ENCODE data around the gene ZNF439.
"Not testable (repeated sequence)": the region's sequence is repeated elsewhere in the genome, so short reads cannot be mapped to it uniquely, and the experiment has no call there.

ZNF439 gene

DNA sequence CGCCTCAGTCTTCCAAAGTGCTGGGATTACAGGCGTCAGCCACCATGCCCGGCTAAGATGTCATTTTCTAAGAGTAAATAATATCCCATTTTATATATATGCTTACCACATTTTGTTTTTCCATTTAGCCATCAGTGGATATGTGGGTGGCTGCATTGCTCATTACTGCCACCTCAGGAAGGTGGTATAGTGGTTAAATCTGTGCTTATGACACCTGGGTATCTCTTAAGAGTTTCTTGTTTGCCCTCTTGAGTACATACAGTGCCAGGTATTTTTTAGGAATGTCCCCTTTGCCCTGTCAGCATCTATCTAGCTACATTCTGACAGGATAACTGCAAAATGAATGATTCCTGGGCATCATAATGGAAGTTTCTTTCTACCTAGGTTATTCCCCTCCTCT lies 53.7 kb downstream of the ZNF439 start:
- POLR2A ChIA-PET: no interaction called here
- Histone ChIP-seq H3K27ac (ENCODE audit: insufficient read depth in 1 of 2, low read depth in 1 of 2, low read length in 2 of 2, poor library complexity in 1 of 2, severe bottlenecking in 2 of 2) (no peak overlapping the region), H3K4me1 (ENCODE audit: control extremely low read depth in 1 of 4, control insufficient read depth in 4 of 4, insufficient read depth in 4 of 4, low read length in 3 of 4) (no peaks in the 10 kb centered on the region), H3K4me3 (ENCODE audit: control insufficient read depth in 1 of 7, extremely low read depth in 1 of 7, insufficient read depth in 4 of 7, low read depth in 2 of 7, low read length in 6 of 7) (peak overlapping the region in 1 of 7 experiments; percentile 0), H3K27me3 (replicated peaks in 2 of 5; ENCODE audit: control insufficient read depth in 4 of 5, insufficient read depth in 5 of 5, low read length in 4 of 5) (no peaks in the 10 kb centered on the region), H3K9me3 (ENCODE audit: control extremely low read depth in 1 of 5, control insufficient read depth in 4 of 5, insufficient read depth in 2 of 5, low read depth in 1 of 5, low read length in 4 of 5) (peaks cover 11 to 79% (median 61%) of the 10 kb centered on the region in 5 experiments), H3K36me3 (ENCODE audit: control insufficient read depth in 4 of 4, insufficient read depth in 4 of 4, low read length in 3 of 4) (peaks cover 12 to 63% (median 25%) of the 10 kb centered on the region in 4 experiments)
- WGBS (ENCODE audit: insufficient coverage): no CpG with 5 or more reads among the region's 3 CpGs
- CTCF ChIA-PET: no interaction called here
- DNase-seq: no peak

DNA sequence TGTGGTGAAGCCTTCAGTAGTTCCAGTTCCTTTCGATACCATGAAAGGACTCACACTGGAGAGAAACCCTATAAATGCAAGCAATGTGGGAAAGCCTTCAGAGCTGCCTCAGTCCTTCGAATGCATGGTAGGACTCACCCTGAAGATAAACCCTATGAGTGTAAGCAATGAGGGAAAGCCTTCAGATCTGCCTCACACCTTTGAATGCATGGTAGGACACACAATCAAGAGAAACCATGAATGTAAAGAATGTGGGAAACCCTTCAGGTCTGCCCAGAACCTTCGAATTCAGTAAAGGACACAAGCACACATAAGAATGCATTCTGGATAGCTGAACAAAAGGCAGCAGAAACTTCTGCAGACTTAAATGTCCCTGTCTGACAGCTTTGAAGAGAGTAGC lies 57.4 kb downstream of the ZNF439 start:
- Histone ChIP-seq H3K27me3 (replicated peaks in 2 of 5; ENCODE audit: control insufficient read depth in 4 of 5, insufficient read depth in 5 of 5, low read length in 4 of 5) (no peaks in the 10 kb centered on the region), H3K4me1 (ENCODE audit: control extremely low read depth in 1 of 4, control insufficient read depth in 4 of 4, insufficient read depth in 4 of 4, low read length in 3 of 4) (no peaks in the 10 kb centered on the region), H3K9me3 (ENCODE audit: control extremely low read depth in 1 of 5, control insufficient read depth in 4 of 5, insufficient read depth in 2 of 5, low read depth in 1 of 5, low read length in 4 of 5) (peaks cover 7 to 58% (median 48%) of the 10 kb centered on the region in 5 experiments), H3K27ac (ENCODE audit: insufficient read depth in 1 of 2, low read depth in 1 of 2, low read length in 2 of 2, poor library complexity in 1 of 2, severe bottlenecking in 2 of 2) (no peak overlapping the region), H3K36me3 (ENCODE audit: control insufficient read depth in 4 of 4, insufficient read depth in 4 of 4, low read length in 3 of 4) (peaks cover 10 to 50% (median 25%) of the 10 kb centered on the region in 4 experiments), H3K4me3 (ENCODE audit: control insufficient read depth in 1 of 7, extremely low read depth in 1 of 7, insufficient read depth in 4 of 7, low read depth in 2 of 7, low read length in 6 of 7) (peak overlapping the region in 1 of 7 experiments; percentile 28)
- CTCF ChIA-PET: interaction anchor here (1.2 kb wide), 1 partner anchor 108 kb away, joined by 3 read pairs; no protein-coding TSS in a partner anchor
- 100% methylated on average over 3 of the region's 3 CpGs for whole genome bisulfite sequencing (ENCODE audit: insufficient coverage)
- DNase-seq: no peak
- POLR2A ChIA-PET: no interaction called here

- POLR2A ChIA-PET; H3K36me3 ChIP-seq (ENCODE audit: control insufficient read depth in 4 of 4, insufficient read depth in 4 of 4, low read length in 3 of 4); H3K4me3 ChIP-seq (ENCODE audit: control insufficient read depth in 1 of 7, extremely low read depth in 1 of 7, insufficient read depth in 4 of 7, low read depth in 2 of 7, low read length in 6 of 7); CTCF ChIA-PET; DNase-seq; H3K4me1 ChIP-seq (ENCODE audit: control extremely low read depth in 1 of 4, control insufficient read depth in 4 of 4, insufficient read depth in 4 of 4, low read length in 3 of 4); H3K27ac ChIP-seq (ENCODE audit: insufficient read depth in 1 of 2, low read depth in 1 of 2, low read length in 2 of 2, poor library complexity in 1 of 2, severe bottlenecking in 2 of 2); H3K27me3 ChIP-seq (replicated peaks in 2 of 5; ENCODE audit: control insufficient read depth in 4 of 5, insufficient read depth in 5 of 5, low read length in 4 of 5): not testable (repeated sequence)
- WGBS (ENCODE audit: insufficient coverage): no CpG with 5 or more reads among the region's 1 CpG
- peaks cover 0 to 39% (median 18%) of the 10 kb centered on the region in 5 experiments for H3K9me3 ChIP-seq (ENCODE audit: control extremely low read depth in 1 of 5, control insufficient read depth in 4 of 5, insufficient read depth in 2 of 5, low read depth in 1 of 5, low read length in 4 of 5)
Measured at GRCh38 chr19:11911937-11912336, 63.4 kb downstream of the ZNF439 start.

DNA sequence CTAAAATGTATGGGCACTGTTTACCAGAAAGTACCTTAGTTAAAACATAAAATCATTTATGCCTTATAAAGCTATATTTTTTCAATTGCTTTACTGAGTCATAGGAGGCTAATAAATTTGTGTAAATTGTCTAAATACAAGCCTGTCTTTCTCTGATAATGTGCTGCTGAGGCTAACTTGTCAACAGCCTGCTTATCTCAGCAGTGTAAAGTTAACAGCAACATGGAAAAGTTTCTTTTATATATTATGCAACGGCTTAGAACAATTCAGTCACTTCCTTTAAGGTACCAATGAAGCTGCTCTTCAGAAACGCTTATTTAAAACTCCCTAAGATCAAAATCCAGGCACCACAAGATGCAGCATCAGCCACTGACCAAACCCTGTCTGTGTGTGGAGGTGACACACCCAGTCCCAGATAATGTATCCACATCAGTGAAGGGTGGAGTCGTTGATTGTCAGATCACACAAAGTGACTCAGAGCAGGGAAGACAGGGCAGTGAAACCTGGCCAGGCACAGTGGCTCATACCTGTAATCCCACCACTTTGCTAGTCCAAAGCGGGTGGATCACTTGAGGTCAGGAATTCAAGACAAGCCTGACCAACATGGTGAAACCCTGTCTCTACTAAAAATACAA lies 66.0 kb downstream of the ZNF439 start:
- H3K36me3 ChIP-seq (ENCODE audit: control insufficient read depth in 4 of 4, insufficient read depth in 4 of 4, low read length in 3 of 4); H3K27me3 ChIP-seq (replicated peaks in 2 of 5; ENCODE audit: control insufficient read depth in 4 of 5, insufficient read depth in 5 of 5, low read length in 4 of 5); H3K4me1 ChIP-seq (ENCODE audit: control extremely low read depth in 1 of 4, control insufficient read depth in 4 of 4, insufficient read depth in 4 of 4, low read length in 3 of 4); DNase-seq; H3K4me3 ChIP-seq (ENCODE audit: control insufficient read depth in 1 of 7, extremely low read depth in 1 of 7, insufficient read depth in 4 of 7, low read depth in 2 of 7, low read length in 6 of 7); H3K27ac ChIP-seq (ENCODE audit: insufficient read depth in 1 of 2, low read depth in 1 of 2, low read length in 2 of 2, poor library complexity in 1 of 2, severe bottlenecking in 2 of 2): not testable (repeated sequence)
- 100% methylated on average over 3 of the region's 4 CpGs for WGBS (ENCODE audit: insufficient coverage)
- ChIA-PET CTCF (interaction anchor here (0.6 to 1.4 kb wide), 4 partner anchors 8 to 115 kb away, joined by 3 to 4 read pairs (median 3); partner anchors contain the start of gene ZNF700), POLR2A (interaction anchor here (0.7 kb wide), 1 partner anchor 8 kb away, joined by 3 read pairs; no protein-coding TSS in a partner anchor)
- H3K9me3 ChIP-seq (ENCODE audit: control extremely low read depth in 1 of 5, control insufficient read depth in 4 of 5, insufficient read depth in 2 of 5, low read depth in 1 of 5, low read length in 4 of 5): peaks cover 0 to 36% (median 18%) of the 10 kb centered on the region in 5 experiments

Data from common myeloid progenitor, CD34-positive (primary cell).